Ovary (tissue), 3 donors: ENCODE results near the gene TMEM184A.

Source experiments
- EP300 ChIP-seq: sonication (generic); formaldehyde crosslinking; IDR thresholded peaks from one replicate; pipeline ENCODE4 v1.6.1; 2017; ENCODE audit warnings: antibody characterized with exemption
- TF ChIP-seq, protein P1 (sequence below), 3 donors: fragments of 450-650 bp in 2 of 3; fragments of 200-600 bp in 1 of 3; IDR thresholded peaks; one replicate each; pipeline versions ENCODE4 v1.5.1 to v1.8.0; 2016 to 2022; ENCODE audit warnings: antibody characterized with exemption in 3 of 3, mild to moderate bottlenecking in 1 of 3
- donor health status: DM: no; HTN: no; CAD: no.

DNA sequence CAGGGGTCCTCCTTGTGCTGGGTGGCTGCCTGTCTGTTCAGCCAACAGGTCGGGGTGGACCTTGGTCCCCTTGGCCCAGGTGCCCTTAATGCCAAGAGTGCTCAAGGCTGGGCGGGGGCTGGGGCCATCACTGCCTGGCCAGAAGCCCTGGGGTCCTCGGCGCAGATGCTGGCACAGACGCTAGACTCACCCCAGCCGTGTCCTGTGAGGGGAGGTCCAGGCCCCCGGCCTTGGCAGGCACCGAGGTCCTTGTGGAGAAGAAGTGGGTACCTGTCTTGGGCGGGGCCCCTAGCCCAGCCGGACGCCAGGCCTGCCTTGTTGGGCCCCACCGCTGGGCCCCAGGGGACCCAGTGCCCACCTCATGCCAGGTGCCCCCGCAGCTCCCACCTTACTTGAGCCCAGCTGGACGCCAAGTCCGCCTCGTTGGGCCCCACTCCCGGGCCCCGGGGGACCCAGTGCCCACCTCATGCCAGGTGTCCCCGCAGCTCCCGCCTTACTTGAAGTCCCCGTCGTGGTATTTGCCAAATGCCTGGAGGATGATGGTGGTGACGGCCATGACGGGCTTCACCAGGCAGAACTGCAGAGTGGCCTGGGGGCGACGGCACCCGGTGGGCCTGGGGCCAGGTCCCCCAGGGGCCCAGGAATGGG lies 6.5 kb downstream of the TMEM184A start:
- no peak for TF ChIP-seq EP300
- TF ChIP-seq, protein P1, sequence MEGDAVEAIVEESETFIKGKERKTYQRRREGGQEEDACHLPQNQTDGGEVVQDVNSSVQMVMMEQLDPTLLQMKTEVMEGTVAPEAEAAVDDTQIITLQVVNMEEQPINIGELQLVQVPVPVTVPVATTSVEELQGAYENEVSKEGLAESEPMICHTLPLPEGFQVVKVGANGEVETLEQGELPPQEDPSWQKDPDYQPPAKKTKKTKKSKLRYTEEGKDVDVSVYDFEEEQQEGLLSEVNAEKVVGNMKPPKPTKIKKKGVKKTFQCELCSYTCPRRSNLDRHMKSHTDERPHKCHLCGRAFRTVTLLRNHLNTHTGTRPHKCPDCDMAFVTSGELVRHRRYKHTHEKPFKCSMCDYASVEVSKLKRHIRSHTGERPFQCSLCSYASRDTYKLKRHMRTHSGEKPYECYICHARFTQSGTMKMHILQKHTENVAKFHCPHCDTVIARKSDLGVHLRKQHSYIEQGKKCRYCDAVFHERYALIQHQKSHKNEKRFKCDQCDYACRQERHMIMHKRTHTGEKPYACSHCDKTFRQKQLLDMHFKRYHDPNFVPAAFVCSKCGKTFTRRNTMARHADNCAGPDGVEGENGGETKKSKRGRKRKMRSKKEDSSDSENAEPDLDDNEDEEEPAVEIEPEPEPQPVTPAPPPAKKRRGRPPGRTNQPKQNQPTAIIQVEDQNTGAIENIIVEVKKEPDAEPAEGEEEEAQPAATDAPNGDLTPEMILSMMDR (IDR thresholded peaks at IDR 0.05) = no peak
